GM19467 (cell line): ENCODE data around the gene MDK.
A peak's percentile ranks its signal among the peaks of the same experiment; 100 is the strongest.

Source experiments
- ATAC-seq: cut with Tn5 transposase; IDR thresholded peaks from one replicate; pipeline ENCODE4 v1.9.1; 2021; ENCODE audit warnings: mild to moderate bottlenecking, moderate library complexity; ENCODE audit not compliant: unreplicated experiment

Gene MDK, protein sequence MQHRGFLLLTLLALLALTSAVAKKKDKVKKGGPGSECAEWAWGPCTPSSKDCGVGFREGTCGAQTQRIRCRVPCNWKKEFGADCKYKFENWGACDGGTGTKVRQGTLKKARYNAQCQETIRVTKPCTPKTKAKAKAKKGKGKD

GRCh38 chr11:46381048-46381818 lies at the start of gene MDK:
Gene MDK (plus strand): TSS chr11:46381669. CDS start chr11:46382058, 389 bp downstream.
- no peak for ATAC-seq

GRCh38 chr11:46332093-46332567 lies 49.3 kb upstream of the MDK start:
- ATAC-seq: no peak

DNA sequence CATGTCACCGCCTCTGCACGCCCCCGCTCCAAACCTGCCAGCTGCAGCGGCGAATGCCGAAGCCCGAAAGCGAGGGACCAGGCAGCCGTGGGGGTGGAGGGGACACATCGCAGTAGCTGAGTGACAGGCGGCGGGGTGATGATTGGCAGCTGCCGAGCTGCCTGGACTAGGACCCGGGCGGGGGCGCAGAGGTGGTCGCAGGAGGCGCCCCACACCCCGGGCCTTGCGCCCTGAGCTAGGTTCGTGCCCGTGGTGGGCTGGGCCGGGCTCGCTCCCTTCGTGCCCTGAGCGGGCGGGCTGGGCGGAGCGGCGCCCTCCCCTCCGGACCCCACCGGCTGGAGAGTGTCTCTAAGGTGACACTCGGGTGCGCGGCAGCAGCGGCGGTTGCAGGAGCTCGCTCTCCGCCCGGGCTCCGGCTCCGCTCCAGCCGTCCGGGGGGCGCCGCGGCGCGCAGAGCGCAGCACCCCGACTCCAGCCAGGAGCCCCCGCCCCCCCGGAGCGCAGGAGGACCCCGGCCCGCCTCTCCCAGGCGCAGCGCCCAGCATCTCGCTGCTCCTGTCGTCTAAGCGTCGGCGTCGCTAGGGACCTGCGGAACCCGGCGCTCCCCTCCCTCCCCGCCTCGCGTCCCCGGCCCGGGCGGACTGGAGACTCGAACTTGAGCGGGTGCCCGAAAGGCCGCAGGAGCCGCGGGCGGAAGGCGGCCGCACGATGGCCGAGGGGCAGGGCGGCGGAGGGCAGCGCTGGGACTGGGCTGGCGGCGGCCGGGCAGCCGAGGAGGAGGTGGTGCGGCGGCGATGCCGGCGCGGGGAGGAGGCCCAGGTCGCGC lies 48.7 kb upstream of the MDK start:
- no peak for ATAC-seq

- ATAC-seq: no peak
Observed at GRCh38 chr11:46333394-46333947, 48.0 kb upstream of the MDK start.

- ATAC-seq: no peak
Observed at GRCh38 chr11:46334211-46334610, 47.3 kb upstream of the MDK start.

DNA sequence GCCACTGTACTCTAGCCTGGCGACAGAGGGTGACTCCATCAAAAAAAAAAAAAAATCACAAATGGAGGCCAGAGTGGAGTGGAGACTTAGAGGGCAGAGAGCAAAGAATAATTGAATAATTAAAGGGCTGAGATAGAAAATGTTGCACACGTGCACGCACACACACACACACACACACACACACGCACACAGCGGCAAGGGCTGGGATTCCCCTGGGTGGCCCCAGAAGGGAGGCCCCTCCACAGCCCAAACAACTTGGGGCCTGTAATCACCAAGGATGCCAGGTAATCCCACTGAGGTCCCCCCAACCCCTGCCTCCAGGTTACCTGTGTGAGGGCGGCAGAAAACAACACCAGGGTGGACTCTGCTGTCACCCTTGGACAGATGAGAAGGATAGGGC lies 46.2 kb upstream of the MDK start:
- no peak for ATAC-seq

GRCh38 chr11:46335890-46336562 lies 45.4 kb upstream of the MDK start:
- no peak for ATAC-seq

DNA sequence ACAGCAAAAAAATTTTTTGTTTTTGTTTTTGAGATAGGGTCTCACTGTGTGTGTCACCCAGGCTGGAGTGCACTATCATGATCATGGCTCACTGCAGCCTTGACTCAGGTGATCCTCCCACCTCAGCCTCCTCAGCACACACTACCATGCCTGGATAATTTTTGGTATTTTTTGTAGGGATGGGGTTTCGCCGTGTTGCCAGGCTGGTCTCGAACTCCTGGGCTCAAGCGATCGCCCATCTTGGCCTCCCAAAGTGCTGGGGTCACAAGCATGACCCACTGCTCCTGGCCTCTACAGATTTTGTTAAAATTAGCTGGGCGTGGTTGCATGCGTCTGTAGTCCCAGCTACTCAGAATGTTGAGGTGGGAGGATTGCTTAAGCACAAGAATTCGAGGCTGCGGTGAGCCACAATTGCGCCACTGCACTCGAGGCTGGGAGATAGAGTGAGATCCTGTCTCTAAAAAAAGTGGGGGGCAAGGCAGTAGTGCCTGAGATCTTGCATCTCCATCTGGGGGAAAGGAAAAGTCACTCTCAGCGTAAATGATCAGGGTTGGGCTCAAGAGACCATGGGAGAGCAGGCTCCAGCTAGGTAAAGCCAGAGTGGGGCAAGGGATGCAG lies 44.8 kb upstream of the MDK start:
- no peak for ATAC-seq

GRCh38 chr11:46337626-46338345 lies 43.7 kb upstream of the MDK start:
- no peak for ATAC-seq

- no peak for ATAC-seq
Observed at GRCh38 chr11:46338636-46338987, 42.9 kb upstream of the MDK start.

GRCh38 chr11:46338988-46339666 lies 42.3 kb upstream of the MDK start:
- no peak for ATAC-seq

DNA sequence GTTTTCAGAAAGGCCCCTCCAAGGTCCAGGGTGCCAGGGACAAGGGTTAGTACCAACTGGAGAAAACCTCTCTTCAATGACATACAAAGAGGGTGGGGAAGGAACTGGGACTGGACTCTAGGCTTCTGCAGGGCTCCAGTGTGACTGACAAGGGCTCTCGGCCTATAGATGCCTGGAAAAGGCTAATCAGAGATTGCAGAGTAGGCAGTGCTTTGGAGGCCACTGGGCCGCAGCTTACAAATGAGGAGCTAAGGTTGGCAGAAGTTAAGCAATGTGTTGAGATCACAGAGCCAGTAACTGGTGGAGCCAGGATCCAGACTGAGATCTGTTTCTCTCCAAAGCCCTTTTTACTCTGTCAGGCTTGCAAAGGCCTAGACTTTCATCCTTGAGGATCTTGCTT lies 41.7 kb upstream of the MDK start:
- ATAC-seq: no peak

DNA sequence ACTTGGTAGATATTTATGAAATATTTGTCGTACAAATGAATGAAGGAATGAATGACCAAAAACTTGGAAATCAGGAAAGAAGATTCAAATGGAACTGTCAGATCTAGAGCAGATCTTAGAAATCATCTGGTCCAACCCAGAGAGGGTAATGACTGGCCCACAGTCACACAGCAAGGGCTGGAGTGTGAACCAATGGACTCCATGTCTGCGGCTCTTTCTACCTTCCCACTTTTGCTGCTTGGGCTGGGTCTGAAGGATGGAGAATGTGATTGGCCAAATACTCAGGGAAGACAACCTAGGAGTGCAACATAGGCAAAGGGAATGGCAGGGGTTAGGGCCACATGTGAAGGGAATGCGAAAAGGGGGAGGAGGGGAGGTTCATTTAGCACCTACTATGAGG lies 40.0 kb upstream of the MDK start:
- ATAC-seq: no peak

DNA sequence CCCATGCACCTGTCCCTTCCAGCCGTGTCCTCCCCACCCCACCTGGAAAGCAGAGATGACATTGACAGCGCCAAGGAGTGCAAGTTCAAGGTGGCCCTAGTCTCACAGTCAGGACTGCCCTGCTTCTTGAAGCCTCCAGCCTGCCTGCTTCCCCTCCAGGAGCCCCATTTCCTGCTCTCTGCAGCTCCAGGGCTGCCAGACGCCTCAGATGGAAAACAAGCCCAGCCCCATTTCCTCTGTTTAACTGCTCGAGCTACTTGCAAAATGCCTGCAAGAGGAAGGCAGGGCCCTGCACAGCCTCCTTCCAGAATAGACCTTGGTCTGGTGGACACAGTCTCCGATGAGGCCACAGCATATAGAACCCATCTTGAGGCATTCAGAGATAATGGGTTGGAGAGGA lies 39.2 kb upstream of the MDK start:
- no peak for ATAC-seq

- no peak for ATAC-seq
Observed at GRCh38 chr11:46343520-46343919, 37.9 kb upstream of the MDK start.

- no peak for ATAC-seq
Observed at GRCh38 chr11:46345131-46345597, 36.3 kb upstream of the MDK start.

DNA sequence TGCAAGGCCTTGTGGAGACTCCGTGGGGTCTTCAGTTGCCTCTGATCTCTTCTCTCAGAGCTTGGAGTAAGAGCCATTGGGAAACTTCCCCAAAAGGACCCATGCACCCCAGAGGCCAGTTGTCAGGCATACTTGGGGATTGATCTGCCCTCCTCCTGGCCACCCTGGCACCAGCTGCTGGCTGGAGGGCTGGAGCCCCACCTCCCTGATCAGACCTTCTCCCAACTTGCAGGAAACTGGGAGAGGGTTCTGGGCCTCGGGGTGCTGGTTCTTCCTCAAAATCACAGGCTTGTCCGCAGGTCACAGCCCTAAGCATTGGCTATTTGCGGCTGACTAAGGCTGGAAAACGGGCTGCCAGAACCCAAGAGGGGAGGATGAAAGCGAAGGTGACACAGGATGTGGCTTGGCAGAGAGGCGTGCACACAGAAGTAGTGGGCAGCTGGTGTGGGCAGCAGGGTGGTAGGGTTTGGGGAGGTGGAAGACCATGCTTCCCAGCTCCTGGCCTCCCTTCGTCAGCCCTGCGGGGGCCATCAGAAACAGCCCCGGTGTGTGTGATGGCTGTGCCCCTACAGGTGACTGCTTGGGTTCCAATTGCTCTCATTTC lies 35.5 kb upstream of the MDK start:
- ATAC-seq: no peak

DNA sequence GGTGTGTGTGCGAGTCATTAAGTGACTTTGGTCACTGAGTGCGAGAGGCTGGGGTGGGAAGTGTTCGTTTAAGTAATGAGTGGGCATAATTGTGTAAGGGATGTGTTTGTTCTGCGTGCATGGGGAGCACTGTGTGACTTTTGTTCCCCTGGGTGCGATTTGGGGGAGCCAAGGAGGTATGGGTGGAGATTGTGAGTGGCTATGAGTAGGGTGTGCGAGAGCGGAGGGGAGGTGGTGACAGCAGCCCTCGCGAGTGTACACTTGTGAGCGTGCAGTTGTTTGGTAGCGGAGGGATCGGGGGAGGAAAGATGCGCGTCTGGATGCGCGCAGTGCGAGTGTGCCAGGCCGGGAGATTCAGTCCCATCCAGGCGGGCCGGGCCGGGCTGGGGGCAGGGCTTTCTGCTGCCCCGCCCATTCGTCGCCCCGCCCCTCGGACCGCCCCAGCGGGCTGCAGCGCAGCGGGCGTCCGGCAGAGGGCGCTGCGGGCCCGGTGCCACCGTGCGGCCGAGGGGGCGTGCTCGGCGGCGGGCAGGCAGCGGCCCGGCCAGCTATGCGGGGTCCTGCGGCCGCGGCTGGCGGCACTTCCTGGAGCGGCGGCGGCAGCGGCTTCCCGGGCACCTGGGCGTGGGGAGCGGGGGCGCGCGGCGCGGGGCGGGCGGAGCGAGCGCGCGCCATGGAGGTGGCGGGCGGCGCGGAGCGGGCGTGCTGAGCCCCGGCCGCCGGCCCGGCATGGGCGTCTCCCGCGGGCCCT lies 34.4 kb upstream of the MDK start, which contains the start of gene DGKZ:
DGKZ (plus strand) TSS at position 578 of the 751 bp plus-strand sequence. CDS start 197 bp downstream, outside the sequence.
- peak; percentile 61 for ATAC-seq
